Smooth muscle cell (in vitro differentiated cells): ENCODE measurements around the gene KIAA1614. TPM values are rescaled to one million over a fixed set of nuclear protein-coding genes. Genes with fewer than 3 reads are reported as not detected.
"Not testable (repeated sequence)": the region's sequence is repeated elsewhere in the genome, so short reads cannot be mapped to it uniquely, and the experiment has no call there.

Experiments used
- DNase-seq: peaks from one replicate; lab custom pipeline; 2025; ENCODE audit not compliant: unreplicated experiment; lab: John Stamatoyannopoulos, UW
- H2AFZ ChIP-seq: fragments of 200-600 bp; sonication (generic); 2 replicates; pipeline ENCODE4 v1.6.0; 2016; ENCODE audit warnings: antibody characterized with exemption, low read depth, mild to moderate bottlenecking
- H3F3A ChIP-seq: fragments of 200-600 bp; sonication (generic); 2 replicates; pipeline ENCODE4 v1.6.0; 2017; ENCODE audit warnings: antibody characterized with exemption, low read depth
- H3K27ac ChIP-seq: fragments of 200-600 bp; sonication (generic); 2 replicates; pipeline ENCODE4 v1.5.1; 2016; ENCODE audit warnings: low read depth, mild to moderate bottlenecking
- H3K27me3 ChIP-seq: fragments of 200-600 bp; sonication (generic); 2 replicates; pipeline ENCODE4 v1.6.1; 2016; ENCODE audit warnings: low read depth, mild to moderate bottlenecking
- H3K36me3 ChIP-seq: fragments of 200-600 bp; sonication (generic); 2 replicates; pipeline ENCODE4 v1.5.1; 2016; ENCODE audit warnings: low read depth
- H3K4me1 ChIP-seq: fragments of 200-600 bp; sonication (generic); 2 replicates; pipeline ENCODE4 v1.5.1; 2016; ENCODE audit warnings: low read depth
- H3K4me2 ChIP-seq: fragments of 200-600 bp; sonication (generic); 2 replicates; pipeline ENCODE4 v1.6.0; 2016; ENCODE audit warnings: mild to moderate bottlenecking
- H3K4me3 ChIP-seq: fragments of 200-600 bp; sonication (generic); 2 replicates; pipeline ENCODE4 v1.5.1; 2016; ENCODE audit warnings: mild to moderate bottlenecking
- H3K79me2 ChIP-seq: fragments of 200-600 bp; sonication (generic); 2 replicates; pipeline ENCODE4 v1.6.0; 2016; ENCODE audit warnings: low read depth, mild to moderate bottlenecking
- H3K9ac ChIP-seq: fragments of 200-600 bp; sonication (generic); 2 replicates; pipeline ENCODE4 v1.6.0; 2016; ENCODE audit warnings: low read depth
- H3K9me3 ChIP-seq: fragments of 200-600 bp; sonication (generic); replicated peaks from 2 replicates; pipeline ENCODE4 v1.5.1; 2016; ENCODE audit warnings: low read depth
- H4K20me1 ChIP-seq: fragments of 200-600 bp; sonication (generic); 2 replicates; pipeline ENCODE4 v1.6.0; 2016; ENCODE audit warnings: low read depth
- CTCF ChIP-seq: fragments of 200-600 bp; sonication (generic); IDR thresholded peaks from 2 replicates; pipeline ENCODE4 v1.5.1; 2017; ENCODE audit warnings: borderline replicate concordance, mild to moderate bottlenecking, antibody characterized with exemption; ENCODE audit not compliant: insufficient read depth, poor library complexity, severe bottlenecking
- WGBS: methylation state at CpG from one replicate; pipeline ENCODE4 v1.1.7; 2016; ENCODE audit warnings: low lambda C conversion rate; 5-methylcytosine and 5-hydroxymethylcytosine counted together
- polyA plus RNA-seq: library from polyadenylated mRNA; unstranded; fragments of >200 nt; fragmentation: Nextera tagmentation; extraction: Ambion mirVana; gene quantifications from 2 replicates; pipeline ENCODE4 v1.2.1, GENCODE V29; 2016
- total RNA-seq: library from RNA; depleted of rRNA; stranded (reverse); fragments of >200 nt; gene quantifications from 2 replicates; pipeline ENCODE4 v1.2.3, GENCODE V29; 2014

Gene KIAA1614
- total and polyA plus RNA-seq, 2 experiments from 2014 or later, result 2.9 to 3.2 TPM

GRCh38 chr1:180967558-180967957 is 54.9 kb downstream of the KIAA1614 start:
- no peak for DNase-seq
- H3K27me3 ChIP-seq, result no peaks in the 10 kb centered on the region
- H3K4me3 ChIP-seq, result no peak overlapping the region
- WGBS, result 84% methylated on average over 1 of the region's 1 CpG
- no peaks in the 10 kb centered on the region for H3K4me1 ChIP-seq
- H3F3A ChIP-seq, result no peaks in the 10 kb centered on the region
- H3K4me2 ChIP-seq, result no peak overlapping the region
- H4K20me1 ChIP-seq, result peaks cover 6% of the 10 kb centered on the region
- no peaks in the 10 kb centered on the region for H3K36me3 ChIP-seq
- no peak overlapping the region for H2AFZ ChIP-seq
- H3K9ac ChIP-seq, result no peak overlapping the region
- no peak for TF ChIP-seq CTCF
- H3K9me3 ChIP-seq, result no peaks in the 10 kb centered on the region
- H3K79me2 ChIP-seq, result no peaks in the 10 kb centered on the region
- H3K27ac ChIP-seq, result no peak overlapping the region

GRCh38 chr1:180968834-180969233 is 56.1 kb downstream of the KIAA1614 start:
- not testable (repeated sequence) for H3K27me3 ChIP-seq, H3K27ac ChIP-seq, H3K9me3 ChIP-seq, H3K9ac ChIP-seq, H3K79me2 ChIP-seq, H2AFZ ChIP-seq, H3K4me2 ChIP-seq, H3K36me3 ChIP-seq, H3K4me1 ChIP-seq, H3K4me3 ChIP-seq, DNase-seq, H3F3A ChIP-seq
- 93% methylated on average over 8 of the region's 8 CpGs for WGBS
- H4K20me1 ChIP-seq, result peaks cover 11% of the 10 kb centered on the region

- Histone ChIP-seq H3K27me3 (no peaks in the 10 kb centered on the region), H3K79me2 (no peaks in the 10 kb centered on the region), H3F3A (no peaks in the 10 kb centered on the region), H3K4me3 (no peak overlapping the region), H3K36me3 (no peaks in the 10 kb centered on the region), H4K20me1 (peaks cover 14% of the 10 kb centered on the region), H3K9ac (no peak overlapping the region), H3K4me1 (peaks cover 3% of the 10 kb centered on the region), H3K9me3 (no peaks in the 10 kb centered on the region), H3K4me2 (no peak overlapping the region), H2AFZ (no peak overlapping the region), H3K27ac (no peak overlapping the region)
- no peak for DNase-seq
- WGBS, result 86% methylated on average over 8 of the region's 8 CpGs
- no peak for TF ChIP-seq CTCF
These were observed 56.7 kb downstream of the KIAA1614 start for GRCh38 chr1:180969434-180969833.

GRCh38 chr1:180970333-180971079 is 57.8 kb downstream of the KIAA1614 start:
- H3K27me3 ChIP-seq, result no peaks in the 10 kb centered on the region
- no peak for TF ChIP-seq CTCF
- no peak overlapping the region for H3K9ac ChIP-seq
- peaks cover 8% of the 10 kb centered on the region for H3K4me1 ChIP-seq
- 93% methylated on average over 15 of the region's 15 CpGs for WGBS
- H3K79me2 ChIP-seq, result no peaks in the 10 kb centered on the region
- no peak overlapping the region for H3K27ac ChIP-seq
- no peaks in the 10 kb centered on the region for H3K9me3 ChIP-seq
- H2AFZ ChIP-seq, result no peak overlapping the region
- peaks cover 5% of the 10 kb centered on the region for H3K36me3 ChIP-seq
- no peak overlapping the region for H3K4me2 ChIP-seq
- H3F3A ChIP-seq, result no peaks in the 10 kb centered on the region
- peaks cover 20% of the 10 kb centered on the region for H4K20me1 ChIP-seq
- H3K4me3 ChIP-seq, result no peak overlapping the region
- DNase-seq, result no peak
